B cell (primary cell): Measurements from ENCODE around the gene VAV2. TPM values are rescaled to one million over a fixed set of nuclear protein-coding genes. Genes with fewer than 3 reads are reported as not detected.

Source experiments
- ATAC-seq: fragments of 200-7000 bp; cut with Tn5 transposase; one replicate; pipeline ENCODE4 v1.10.0; 2021; ENCODE audit warnings: low read depth, mild to moderate bottlenecking, moderate number of reproducible peaks, moderate library complexity
- CTCF ChIA-PET: fragments of 350-600 bp; sonication (Branson Sonifier 250); formaldehyde crosslinking; loops from one replicate; lab custom pipeline; 2021; ENCODE audit warnings: antibody characterized with exemption, inconsistent platforms; lab: Charles Lee
- POLR2A ChIA-PET: fragments of 350-600 bp; sonication (Branson Sonifier 250); formaldehyde crosslinking; loops from one replicate; lab custom pipeline; 2021; ENCODE audit warnings: antibody characterized with exemption; lab: Charles Lee
- DNase-seq: peaks from one replicate; pipeline ENCODE4 v3.0.0; 2013
- H2AFZ ChIP-seq: 2 replicates; pipeline ENCODE4 v1.6.1; 2012; ENCODE audit warnings: mild to moderate bottlenecking, low read depth, low read length; ENCODE audit not compliant: insufficient read depth, poor library complexity, severe bottlenecking
- H3K27ac ChIP-seq, 2 donors: 1 replicate in 1 of 2; 2 replicates in 1 of 2; pipeline ENCODE4 v1.5.1; 2012 to 2013; ENCODE audit warnings: low read length in 2 of 2, mild to moderate bottlenecking in 2 of 2, moderate library complexity in 1 of 2
- H3K27me3 ChIP-seq, 4 experiments: fragments of 200-600 bp in 1 of 4; sonication (generic) in 1 of 4; replicated peaks in 1 of 4; 1 replicate in 2 of 4; 2 replicates in 2 of 4; pipeline versions ENCODE4 v1.6.1 to v1.7.0; 2013 to 2016; ENCODE audit warnings: low read length in 3 of 4, mild to moderate bottlenecking in 2 of 4, mixed read lengths in 1 of 4, moderate library complexity in 1 of 4; ENCODE audit not compliant: insufficient read depth in 4 of 4, control insufficient read depth in 3 of 4; ENCODE audit errors: control extremely low read depth in 1 of 4
- H3K36me3 ChIP-seq, 2 experiments: replicated peaks in 1 of 2; 1 replicate in 1 of 2; 2 replicates in 1 of 2; pipeline versions ENCODE4 v1.6.1 to v1.7.1; 2013; ENCODE audit warnings: low read length in 1 of 2; ENCODE audit not compliant: insufficient read depth in 2 of 2, control insufficient read depth in 1 of 2; ENCODE audit errors: control extremely low read depth in 1 of 2, extremely low read depth in 1 of 2
- H3K4me1 ChIP-seq, 2 donors: fragments of 200-600 bp in 1 of 2; sonication (generic) in 1 of 2; 1 replicate in 1 of 2; 2 replicates in 1 of 2; pipeline versions ENCODE4 v1.5.1 to v1.6.1; 2013 to 2017; ENCODE audit warnings: low read length in 2 of 2; ENCODE audit not compliant: control insufficient read depth in 2 of 2, insufficient read depth in 2 of 2
- H3K4me2 ChIP-seq: replicated peaks from 2 replicates; pipeline ENCODE3; 2012; ENCODE audit warnings: mild to moderate bottlenecking, low read depth, low read length; ENCODE audit not compliant: poor library complexity, severe bottlenecking
- H3K4me3 ChIP-seq, 5 experiments: fragments of 200-600 bp in 1 of 5; sonication (generic) in 1 of 5; 1 replicate in 3 of 5; 2 replicates in 2 of 5; pipeline versions ENCODE4 v1.5.1 to v1.7.0; 2011 to 2016; ENCODE audit warnings: low read length in 4 of 5, mild to moderate bottlenecking in 4 of 5, low read depth in 2 of 5, control low read depth in 1 of 5, moderate library complexity in 1 of 5; ENCODE audit not compliant: insufficient read depth in 1 of 5; ENCODE audit errors: control extremely low read depth in 1 of 5, extremely low read depth in 1 of 5
- H3K79me2 ChIP-seq: fragments of 200-600 bp; sonication (generic); one replicate; pipeline ENCODE4 v1.6.0; 2016; ENCODE audit warnings: low read length; ENCODE audit not compliant: control insufficient read depth, insufficient read depth
- H3K9ac ChIP-seq: fragments of 200-600 bp; sonication (generic); 2 replicates; pipeline ENCODE4 v1.6.1; 2017; ENCODE audit warnings: mild to moderate bottlenecking, low read length, moderate library complexity
- H3K9me3 ChIP-seq, 3 donors: one replicate each; pipeline versions ENCODE4 v1.6.1 to v1.7.1; 2013; ENCODE audit warnings: low read length in 2 of 3; ENCODE audit not compliant: control insufficient read depth in 2 of 3, insufficient read depth in 1 of 3; ENCODE audit errors: control extremely low read depth in 1 of 3
- H4K20me1 ChIP-seq: 2 replicates; pipeline ENCODE4 v1.6.0; 2012; ENCODE audit warnings: mild to moderate bottlenecking, low read length; ENCODE audit not compliant: insufficient read depth, control insufficient read depth, poor library complexity, severe bottlenecking
- H3K27ac Mint-ChIP-seq: one replicate; pipeline ENCODE4 v1.8.0; 2021; ENCODE audit warnings: mixed read lengths
- H3K27me3 Mint-ChIP-seq: one replicate; pipeline ENCODE4 v1.8.0; 2021; ENCODE audit warnings: mixed read lengths
- H3K4me1 Mint-ChIP-seq: one replicate; pipeline ENCODE4 v1.8.0; 2021; ENCODE audit warnings: mixed read lengths
- H3K4me3 Mint-ChIP-seq: one replicate; pipeline ENCODE4 v1.8.0; 2021; ENCODE audit warnings: mixed read lengths
- H3K9me3 Mint-ChIP-seq: one replicate; pipeline ENCODE4 v1.8.0; 2022; ENCODE audit warnings: mixed read lengths; ENCODE audit not compliant: insufficient read depth
- EZH2 ChIP-seq: IDR thresholded peaks from 2 replicates; pipeline ENCODE4 v1.6.1; 2012; ENCODE audit warnings: borderline replicate concordance, low read depth, mild to moderate bottlenecking, moderate library complexity, low read length; ENCODE audit not compliant: insufficient read depth, poor library complexity, severe bottlenecking
- WGBS: methylation state at CpG from one replicate; pipeline ENCODE4 v1.1.5; 2013; ENCODE audit warnings: missing lambda C conversion rate; ENCODE audit not compliant: insufficient coverage; 5-methylcytosine and 5-hydroxymethylcytosine counted together
- intact Hi-C: fragments of 100-400 bp; cut with micrococcal nuclease; formaldehyde crosslinking; loops from one replicate; pipeline ENCODE4 v1.10.0; 2022
- polyA plus RNA-seq: library from polyadenylated mRNA; depleted of rRNA; stranded (reverse); fragments of >200 nt; gene quantifications from 2 replicates; pipeline ENCODE4 v1.2.3, GENCODE V29; 2012
- total RNA-seq, 2 donors: library from RNA; stranded (reverse); fragments of 120-200 nt in 1 of 2; gene quantifications; 1 replicate in 1 of 2; 2 replicates in 1 of 2; pipeline versions ENCODE4 v1.2.3 to v1.2.4, GENCODE V29; 2013 to 2022
- TF ChIP-seq, protein P1 (sequence below): fragments of 200-600 bp; IDR thresholded peaks from one replicate; pipeline ENCODE4 v1.8.0; 2022; ENCODE audit warnings: antibody characterized with exemption, mild to moderate bottlenecking

Gene VAV2
- total and polyA plus RNA-seq, 2 donors (not counting 1 experiment from before 2014, with no cell fraction given) = 34.4 to 128 TPM

DNA sequence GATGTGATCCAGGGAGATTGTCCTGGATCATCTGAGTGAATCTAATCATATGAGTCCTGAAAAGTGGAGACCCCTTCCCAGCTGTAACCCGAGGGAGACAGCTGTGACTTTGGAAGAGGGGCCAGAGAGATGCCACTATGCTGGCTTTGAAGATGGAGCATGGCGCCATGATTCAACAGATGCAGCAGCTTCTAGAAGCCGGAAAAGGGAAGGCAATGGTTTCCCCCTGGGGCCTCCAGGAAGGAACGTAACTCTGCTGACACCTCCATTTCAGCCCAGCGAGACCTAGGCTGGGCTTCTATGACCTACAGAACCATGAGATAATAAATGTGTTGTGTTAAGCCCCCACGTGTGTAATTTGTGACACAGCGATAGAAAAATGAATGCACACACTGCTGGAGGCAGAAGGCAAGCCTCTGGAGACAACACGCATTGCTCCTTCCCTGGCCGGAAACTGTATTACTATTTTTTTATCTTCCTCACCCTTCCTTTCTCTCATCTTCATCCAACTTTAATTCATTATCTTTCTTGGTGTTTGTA lies 237.4 kb downstream of the VAV2 start:
- WGBS = 60% methylated on average over 5 of the region's 9 CpGs

DNA sequence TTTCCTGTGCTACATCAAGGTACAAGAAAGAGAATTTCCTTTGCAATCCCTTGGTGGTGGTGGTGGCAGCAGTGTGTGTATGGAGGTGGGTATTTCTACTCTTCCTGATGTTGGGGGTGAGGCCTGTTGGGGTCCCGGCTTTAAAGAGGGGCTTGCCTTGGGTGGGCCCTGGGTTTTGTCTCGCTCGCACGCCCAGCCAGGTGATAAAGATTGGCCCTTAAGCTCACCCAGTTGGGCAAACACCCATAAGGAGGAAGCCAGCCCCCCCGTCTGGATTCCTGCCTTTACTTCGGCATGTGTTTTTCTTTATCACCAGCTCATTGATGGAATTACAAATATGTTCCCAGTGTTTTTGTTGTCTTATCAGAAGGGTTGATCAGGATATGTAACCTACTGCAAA lies 237.9 kb downstream of the VAV2 start:
- no peaks in the 10 kb centered on the region for H3K36me3 ChIP-seq
- no peaks in the 10 kb centered on the region for H3K79me2 ChIP-seq
- DNase-seq = no peak
- H3K4me1 ChIP-seq = no peaks in the 10 kb centered on the region
- H3K9ac ChIP-seq = no peak overlapping the region
- H3K4me3 Mint-ChIP-seq = no peak overlapping the region
- ChIA-PET CTCF (interaction anchor here (1.1 kb wide), 1 partner anchor 12 kb away, joined by 7 read pairs; no protein-coding TSS in a partner anchor), POLR2A (no interaction called here)
- 98% methylated on average over 4 of the region's 6 CpGs for whole genome bisulfite sequencing
- no peaks in the 10 kb centered on the region for H4K20me1 ChIP-seq
- H2AFZ ChIP-seq = no peak overlapping the region
- no peak for ATAC-seq
- no peak overlapping the region for H3K4me2 ChIP-seq
- no peak overlapping the region for H3K4me3 ChIP-seq
- no peaks in the 10 kb centered on the region for H3K9me3 ChIP-seq
- H3K27ac Mint-ChIP-seq = peak overlapping the region; percentile 10
- H3K27me3 Mint-ChIP-seq = peaks cover 22% of the 10 kb centered on the region
- H3K4me1 Mint-ChIP-seq = peaks cover 7% of the 10 kb centered on the region
- no peaks in the 10 kb centered on the region for H3K9me3 Mint-ChIP-seq
- no peak for TF ChIP-seq EZH2
- TF ChIP-seq, protein P1, sequence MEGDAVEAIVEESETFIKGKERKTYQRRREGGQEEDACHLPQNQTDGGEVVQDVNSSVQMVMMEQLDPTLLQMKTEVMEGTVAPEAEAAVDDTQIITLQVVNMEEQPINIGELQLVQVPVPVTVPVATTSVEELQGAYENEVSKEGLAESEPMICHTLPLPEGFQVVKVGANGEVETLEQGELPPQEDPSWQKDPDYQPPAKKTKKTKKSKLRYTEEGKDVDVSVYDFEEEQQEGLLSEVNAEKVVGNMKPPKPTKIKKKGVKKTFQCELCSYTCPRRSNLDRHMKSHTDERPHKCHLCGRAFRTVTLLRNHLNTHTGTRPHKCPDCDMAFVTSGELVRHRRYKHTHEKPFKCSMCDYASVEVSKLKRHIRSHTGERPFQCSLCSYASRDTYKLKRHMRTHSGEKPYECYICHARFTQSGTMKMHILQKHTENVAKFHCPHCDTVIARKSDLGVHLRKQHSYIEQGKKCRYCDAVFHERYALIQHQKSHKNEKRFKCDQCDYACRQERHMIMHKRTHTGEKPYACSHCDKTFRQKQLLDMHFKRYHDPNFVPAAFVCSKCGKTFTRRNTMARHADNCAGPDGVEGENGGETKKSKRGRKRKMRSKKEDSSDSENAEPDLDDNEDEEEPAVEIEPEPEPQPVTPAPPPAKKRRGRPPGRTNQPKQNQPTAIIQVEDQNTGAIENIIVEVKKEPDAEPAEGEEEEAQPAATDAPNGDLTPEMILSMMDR = no peak
- intact Hi-C loops = no loop called here
- peaks cover 0 to 11% (median 4%) of the 10 kb centered on the region in 4 experiments for H3K27me3 ChIP-seq
- H3K27ac ChIP-seq = no peak overlapping the region

More for the DNA sequence above, 237.4 kb downstream of the VAV2 start:
- no peaks in the 10 kb centered on the region for H3K9me3 Mint-ChIP-seq
- Histone ChIP-seq H2AFZ (no peak overlapping the region), H3K79me2 (no peaks in the 10 kb centered on the region), H3K4me3 (no peak overlapping the region), H3K36me3 (no peaks in the 10 kb centered on the region), H3K9ac (no peak overlapping the region), H3K9me3 (no peaks in the 10 kb centered on the region), H3K27ac (no peak overlapping the region), H3K27me3 (peaks cover 0 to 8% (median 4%) of the 10 kb centered on the region in 4 experiments), H4K20me1 (no peaks in the 10 kb centered on the region), H3K4me2 (no peak overlapping the region), H3K4me1 (no peaks in the 10 kb centered on the region)
- TF ChIP-seq, protein P1 = no peak
- no peak for TF ChIP-seq EZH2
- peaks cover 7% of the 10 kb centered on the region for H3K4me1 Mint-ChIP-seq
- DNase-seq = no peak
- POLR2A ChIA-PET = no interaction called here
- CTCF ChIA-PET = interaction anchor here (1.1 kb wide), 1 partner anchor 12 kb away, joined by 7 read pairs; no protein-coding TSS in a partner anchor
- no peak for ATAC-seq
- peak overlapping the region; percentile 10 for H3K27ac Mint-ChIP-seq
- peaks cover 17% of the 10 kb centered on the region for H3K27me3 Mint-ChIP-seq
- no peak overlapping the region for H3K4me3 Mint-ChIP-seq
- intact Hi-C loops = no loop called here
